SK-N-MC (cell line): Measurements from ENCODE around the gene PDZD2.

Experiments
- EZH2 ChIP-seq: fragments of 200-600 bp; sonication (generic); IDR thresholded peaks from one replicate; pipeline ENCODE4 v1.6.1; 2017; ENCODE audit warnings: antibody characterized with exemption
- POLR2AphosphoS5 ChIP-seq: IDR thresholded peaks from 2 replicates; pipeline ENCODE4 v1.6.1; 2012; ENCODE audit warnings: mild to moderate bottlenecking, low read depth, low read length, borderline replicate concordance

GRCh38 chr5:31924005-31924404, 285.1 kb downstream of the PDZD2 start:
- TF ChIP-seq POLR2AphosphoS5 (no peak), EZH2 (no peak)
